GM18907 (cell line): ENCODE data around the gene SLC35C1.

Experiments used
- ATAC-seq: cut with Tn5 transposase; IDR thresholded peaks from one replicate; pipeline ENCODE4 v1.9.1; 2021; ENCODE audit warnings: mild to moderate bottlenecking, moderate library complexity; ENCODE audit not compliant: unreplicated experiment

Gene SLC35C1

GRCh38 chr11:45844822-45845578, 40.1 kb downstream of the SLC35C1 start:
- no peak for ATAC-seq

- no peak for ATAC-seq
Measured at GRCh38 chr11:45846174-45846675, 41.3 kb downstream of the SLC35C1 start.

- ATAC-seq: peak; percentile 92
Measured at GRCh38 chr11:45846974-45847910, 42.3 kb downstream of the SLC35C1 start, which contains the start of gene CRY2. TSS of gene CRY2 (plus strand) at chr11:45847475. CDS start at chr11:45847491, 16 bp downstream.

- peak; percentile 24 for ATAC-seq
Measured at GRCh38 chr11:45847911-45848316, 43.0 kb downstream of the SLC35C1 start.

- no peak for ATAC-seq
Measured at GRCh38 chr11:45848654-45849081, 43.7 kb downstream of the SLC35C1 start.

- ATAC-seq: no peak
Measured at GRCh38 chr11:45850446-45850845, 45.5 kb downstream of the SLC35C1 start.

GRCh38 chr11:45851228-45851627, 46.3 kb downstream of the SLC35C1 start:
- ATAC-seq: no peak

GRCh38 chr11:45852018-45852711, 47.2 kb downstream of the SLC35C1 start:
- ATAC-seq: no peak

GRCh38 chr11:45852712-45853101, 47.8 kb downstream of the SLC35C1 start:
- ATAC-seq: peak; percentile 43

GRCh38 chr11:45853332-45854219, 48.6 kb downstream of the SLC35C1 start:
- no peak for ATAC-seq

GRCh38 chr11:45855308-45855707, 50.4 kb downstream of the SLC35C1 start:
- ATAC-seq: no peak

GRCh38 chr11:45856044-45856468, 51.1 kb downstream of the SLC35C1 start:
- ATAC-seq: no peak

GRCh38 chr11:45857961-45858474, 53.1 kb downstream of the SLC35C1 start:
- ATAC-seq: no peak

GRCh38 chr11:45858751-45859398, 53.9 kb downstream of the SLC35C1 start:
- no peak for ATAC-seq

- ATAC-seq: no peak
Measured at GRCh38 chr11:45859661-45860140, 54.8 kb downstream of the SLC35C1 start.

GRCh38 chr11:45860348-45860747, 55.4 kb downstream of the SLC35C1 start:
- no peak for ATAC-seq

GRCh38 chr11:45860764-45861510, 56.0 kb downstream of the SLC35C1 start:
- ATAC-seq: no peak
